Common myeloid progenitor, CD34-positive (primary cell): ENCODE results near the gene ADAMTSL4.
"Not testable (repeated sequence)": the region's sequence is repeated elsewhere in the genome, so short reads cannot be mapped to it uniquely, and the experiment has no call there.

Experiments used
- CTCF ChIA-PET: fragments of 350-600 bp; sonication (Branson Sonifier 250); formaldehyde crosslinking; loops from one replicate; lab custom pipeline; 2021; ENCODE audit warnings: antibody characterized with exemption; lab: Charles Lee
- POLR2A ChIA-PET: fragments of 350-600 bp; sonication (Branson Sonifier 250); formaldehyde crosslinking; loops from one replicate; lab custom pipeline; 2021; ENCODE audit warnings: antibody characterized with exemption; lab: Charles Lee
- DNase-seq, 3 donors: peaks; one replicate each; pipeline versions ENCODE4 v3.0.0 to v3.0.0-alpha.2; 2013
- H3K27ac ChIP-seq, 2 experiments: 1 replicate in 1 of 2; 2 replicates in 1 of 2; pipeline ENCODE4 v1.7.0; 2013; ENCODE audit warnings: inconsistent platforms in 2 of 2, low read length in 2 of 2, mild to moderate bottlenecking in 2 of 2, low read depth in 1 of 2, moderate library complexity in 1 of 2; ENCODE audit not compliant: severe bottlenecking in 2 of 2, insufficient read depth in 1 of 2, poor library complexity in 1 of 2
- H3K27me3 ChIP-seq, 5 experiments: replicated peaks in 2 of 5; 1 replicate in 3 of 5; 2 replicates in 2 of 5; pipeline versions ENCODE4 v1.6.1 to v1.7.0; 2013; ENCODE audit warnings: low read length in 4 of 5, mild to moderate bottlenecking in 2 of 5, moderate library complexity in 2 of 5, inconsistent platforms in 1 of 5; ENCODE audit not compliant: insufficient read depth in 5 of 5, control insufficient read depth in 4 of 5
- H3K36me3 ChIP-seq, 4 experiments: 1 replicate in 2 of 4; 2 replicates in 2 of 4; pipeline versions ENCODE4 v1.6.1 to v1.7.0; 2013; ENCODE audit warnings: low read length in 3 of 4, control low read depth in 1 of 4, mild to moderate bottlenecking in 1 of 4; ENCODE audit not compliant: control insufficient read depth in 4 of 4, insufficient read depth in 4 of 4
- H3K4me1 ChIP-seq, 4 experiments: 1 replicate in 3 of 4; 2 replicates in 1 of 4; pipeline versions ENCODE4 v1.6.1 to v1.7.1; 2013; ENCODE audit warnings: low read length in 3 of 4, mild to moderate bottlenecking in 3 of 4, control low read depth in 1 of 4, inconsistent platforms in 1 of 4, moderate library complexity in 1 of 4; ENCODE audit not compliant: control insufficient read depth in 4 of 4, insufficient read depth in 4 of 4; ENCODE audit errors: control extremely low read depth in 1 of 4
- H3K4me3 ChIP-seq, 7 experiments: 1 replicate in 4 of 7; 2 replicates in 3 of 7; pipeline versions ENCODE4 v1.5.1 to v1.7.0; 2013; ENCODE audit warnings: mild to moderate bottlenecking in 7 of 7, low read length in 6 of 7, moderate library complexity in 6 of 7, inconsistent platforms in 2 of 7, low read depth in 2 of 7, control low read depth in 1 of 7; ENCODE audit not compliant: insufficient read depth in 4 of 7, control insufficient read depth in 1 of 7; ENCODE audit errors: extremely low read depth in 1 of 7
- H3K9me3 ChIP-seq, 5 experiments: 1 replicate in 4 of 5; 2 replicates in 1 of 5; pipeline versions ENCODE4 v1.6.1 to v1.7.1; 2013; ENCODE audit warnings: low read length in 4 of 5, mild to moderate bottlenecking in 2 of 5, inconsistent platforms in 1 of 5, low read depth in 1 of 5, moderate library complexity in 1 of 5; ENCODE audit not compliant: control insufficient read depth in 4 of 5, insufficient read depth in 2 of 5; ENCODE audit errors: control extremely low read depth in 1 of 5
- WGBS: methylation state at CpG from one replicate; pipeline ENCODE4 v1.1.5; 2013; ENCODE audit not compliant: insufficient coverage; 5-methylcytosine and 5-hydroxymethylcytosine counted together

The ADAMTSL4 gene

GRCh38 chr1:150561974-150562445 lies 12.8 kb downstream of the ADAMTSL4 start:
- peaks cover 34 to 90% (median 80%) of the 10 kb centered on the region in 4 experiments for H3K4me1 ChIP-seq
- ChIA-PET POLR2A (interaction anchor here (0.8 to 5.1 kb wide), 7 partner anchors 11 to 67 kb away, joined by 3 to 77 read pairs (median 6); partner anchors contain the start of genes ENSA, FALEC and MCL1), CTCF (interaction anchor here (1.0 to 12.3 kb wide), 8 partner anchors 11 to 73 kb away, joined by 3 to 152 read pairs (median 5); partner anchors contain the start of gene MCL1)
- 0% methylated on average over 16 of the region's 18 CpGs for WGBS
- H3K36me3 ChIP-seq, result peaks cover 0 to 15% (median 6%) of the 10 kb centered on the region in 4 experiments
- no peaks in the 10 kb centered on the region for H3K27me3 ChIP-seq
- peak overlapping the region; percentile 48 to 81 (median 75) for H3K4me3 ChIP-seq
- peak overlapping the region; percentile 94 to 97 for H3K27ac ChIP-seq
- DNase-seq, result peak; percentile 87 to 95 (median 92)
- H3K9me3 ChIP-seq, result no peaks in the 10 kb centered on the region

GRCh38 chr1:150562446-150563339 lies 13.5 kb downstream of the ADAMTSL4 start:
- H3K4me1 ChIP-seq, result peaks cover 35 to 97% (median 87%) of the 10 kb centered on the region in 4 experiments
- CTCF ChIA-PET, result interaction anchor here (1.0 to 12.3 kb wide), 8 partner anchors 12 to 74 kb away, joined by 3 to 152 read pairs (median 5); partner anchors contain the start of gene MCL1
- POLR2A ChIA-PET, result interaction anchor here (0.8 to 5.1 kb wide), 7 partner anchors 11 to 67 kb away, joined by 3 to 77 read pairs (median 6); partner anchors contain the start of genes ENSA, FALEC and MCL1

GRCh38 chr1:150563340-150564038 lies 14.3 kb downstream of the ADAMTSL4 start:
- ChIA-PET CTCF (interaction anchor here (1.2 to 12.3 kb wide), 5 partner anchors 12 to 57 kb away, joined by 4 to 152 read pairs (median 7); partner anchors contain the start of gene MCL1), POLR2A (interaction anchor here (0.6 to 5.1 kb wide), 5 partner anchors 10 to 90 kb away, joined by 4 to 77 read pairs (median 9); partner anchors contain the start of genes ENSA and MCL1)
- Histone ChIP-seq H3K9me3 (no peaks in the 10 kb centered on the region), H3K27ac (peak overlapping the region; percentile 94 to 97), H3K36me3 (peaks cover 0 to 2% (median under 1%) of the 10 kb centered on the region in 4 experiments), H3K4me1 (peaks cover 37 to 98% (median 94%) of the 10 kb centered on the region in 4 experiments), H3K27me3 (no peaks in the 10 kb centered on the region), H3K4me3 (peak overlapping the region in 5 of 7 experiments; percentile 34 to 81 (median 79))
- peak in 1 of 3 donors; percentile 46 for DNase-seq
- 27% methylated on average over 3 of the region's 4 CpGs for WGBS

More at GRCh38 chr1:150562446-150563339, 13.5 kb downstream of the ADAMTSL4 start:
- DNase-seq, result peak in 2 of 3 donors; percentile 67 to 73
- peak overlapping the region in 6 of 7 experiments; percentile 34 to 81 (median 77) for H3K4me3 ChIP-seq
- no peaks in the 10 kb centered on the region for H3K27me3 ChIP-seq
- H3K9me3 ChIP-seq, result no peaks in the 10 kb centered on the region
- H3K27ac ChIP-seq, result peak overlapping the region; percentile 94 to 97
- 20% methylated on average over 2 of the region's 4 CpGs for WGBS
- H3K36me3 ChIP-seq, result peaks cover 0 to 8% (median 4%) of the 10 kb centered on the region in 4 experiments

GRCh38 chr1:150564051-150564991 lies 15.1 kb downstream of the ADAMTSL4 start:
- 100% methylated on average over 3 of the region's 5 CpGs for WGBS
- Histone ChIP-seq H3K9me3 (no peaks in the 10 kb centered on the region), H3K4me1 (peaks cover 41 to 98% (median 97%) of the 10 kb centered on the region in 4 experiments), H3K27ac (peak overlapping the region in 1 of 2 experiments; percentile 97), H3K4me3 (peak overlapping the region in 2 of 7 experiments; percentile 4 to 75), H3K27me3 (no peaks in the 10 kb centered on the region), H3K36me3 (no peaks in the 10 kb centered on the region)
- ChIA-PET POLR2A (interaction anchor here (1.7 to 4.7 kb wide), 2 partner anchors 9 to 15 kb away, joined by 9 to 77 read pairs; partner anchors contain the start of gene MCL1), CTCF (interaction anchor here (1.2 to 12.3 kb wide), 4 partner anchors 11 to 56 kb away, joined by 4 to 152 read pairs (median 78); partner anchors contain the start of gene MCL1)
- DNase-seq, result no peak

GRCh38 chr1:150565240-150565991 lies 16.2 kb downstream of the ADAMTSL4 start:
- H3K36me3 ChIP-seq, H3K4me3 ChIP-seq, H3K9me3 ChIP-seq, H3K27me3 ChIP-seq, H3K27ac ChIP-seq: not testable (repeated sequence)
- H3K4me1 ChIP-seq, result peaks cover 41 to 94% (median 91%) of the 10 kb centered on the region in 4 experiments
- ChIA-PET CTCF (interaction anchor here (0.6 to 12.3 kb wide), 5 partner anchors 10 to 1088 kb away, joined by 3 to 152 read pairs (median 3); partner anchors contain the start of genes ENSA and MCL1), POLR2A (interaction anchor here (1.1 to 1.7 kb wide), 2 partner anchors 14 kb away, joined by 3 to 9 read pairs; partner anchors contain the start of gene MCL1)
- DNase-seq, result peak in 1 of 3 donors; percentile 47
- 96% methylated on average over 11 of the region's 14 CpGs for WGBS
